GM03348 (cell line): ENCODE measurements around the gene ZNF503.

Experiments used
- DNase-seq: peaks from one replicate; pipeline ENCODE4 v3.0.0; 2012; ENCODE audit warnings: low spot score

The ZNF503 gene

DNA sequence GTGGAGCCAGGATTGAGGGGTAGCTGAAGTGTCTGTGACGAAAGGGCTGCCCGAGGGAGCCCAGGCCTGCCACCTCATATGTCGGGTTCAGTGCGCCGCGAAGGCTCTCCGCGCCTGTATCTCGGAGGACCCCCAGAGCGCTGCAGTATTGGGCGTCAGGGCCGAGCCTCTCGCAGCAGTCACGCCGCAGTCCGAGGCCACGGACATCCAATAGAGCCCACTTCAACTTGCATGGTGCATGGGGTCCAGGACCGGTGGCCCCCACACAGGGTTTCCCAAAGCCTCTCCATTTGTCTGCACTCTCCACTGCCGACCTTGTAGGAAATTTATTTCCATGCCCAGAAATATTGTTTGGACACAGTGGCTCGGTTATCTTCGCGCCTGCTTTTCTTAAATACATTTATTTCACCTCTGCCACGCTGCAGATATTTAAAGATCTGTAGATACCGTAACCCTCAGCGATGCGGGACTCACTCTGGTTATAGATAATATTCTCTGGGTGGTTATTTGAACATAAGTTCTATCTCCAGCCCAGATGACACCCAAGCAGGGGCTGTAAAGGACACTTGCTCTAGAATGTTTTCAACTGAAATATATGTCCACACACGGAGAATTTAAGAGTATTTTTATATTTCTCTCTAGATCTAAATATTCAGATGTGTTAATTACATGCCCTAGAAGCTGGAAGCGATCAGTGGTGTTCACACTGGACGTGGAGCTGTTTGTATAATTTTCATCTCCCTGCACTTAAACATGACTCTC, 5.1 kb upstream of the ZNF503 start:
- DNase-seq: no peak

DNA sequence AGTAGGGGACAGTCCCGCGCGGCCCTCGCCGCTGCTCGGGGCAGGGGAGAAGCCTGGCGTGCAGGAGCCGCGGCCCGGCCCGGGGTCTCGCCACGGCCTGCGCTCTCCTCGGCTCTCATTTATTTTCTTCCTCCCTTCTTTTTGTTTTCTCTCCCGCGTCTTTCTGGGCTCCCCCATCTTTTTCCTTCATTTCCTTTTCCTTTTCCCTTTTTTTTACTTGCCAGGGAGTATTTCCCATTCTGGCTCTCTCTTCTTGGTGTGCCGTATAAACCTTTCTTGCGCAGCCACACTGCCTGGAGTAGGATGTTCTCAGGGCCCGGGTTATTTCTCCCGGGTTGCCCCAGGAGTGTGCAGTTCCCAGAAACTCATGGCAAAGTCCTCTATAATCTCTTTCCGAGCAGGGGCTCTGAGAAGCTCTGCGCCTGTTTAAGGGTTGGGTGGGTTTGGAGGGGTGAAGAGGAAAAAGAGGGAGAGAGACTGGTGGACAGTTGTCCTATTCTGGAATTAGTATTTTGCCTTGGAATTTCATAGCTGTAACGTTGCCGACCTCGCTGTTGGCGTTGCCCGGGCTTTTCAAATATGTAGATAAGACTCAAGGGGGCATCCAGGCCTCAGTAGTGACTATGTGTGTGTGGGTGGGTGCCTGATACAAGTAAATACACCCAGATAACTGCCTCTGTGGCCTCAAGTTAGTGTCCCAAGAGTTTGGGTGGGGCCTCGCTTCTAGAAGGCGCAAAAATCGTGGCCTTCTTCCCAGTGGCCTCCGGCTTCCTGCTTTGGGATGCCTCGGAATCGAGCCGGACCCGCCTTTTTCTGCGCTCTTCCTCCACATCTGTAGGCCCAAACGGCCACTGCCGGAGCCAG, 4.3 kb upstream of the ZNF503 start:
- DNase-seq: no peak

DNA sequence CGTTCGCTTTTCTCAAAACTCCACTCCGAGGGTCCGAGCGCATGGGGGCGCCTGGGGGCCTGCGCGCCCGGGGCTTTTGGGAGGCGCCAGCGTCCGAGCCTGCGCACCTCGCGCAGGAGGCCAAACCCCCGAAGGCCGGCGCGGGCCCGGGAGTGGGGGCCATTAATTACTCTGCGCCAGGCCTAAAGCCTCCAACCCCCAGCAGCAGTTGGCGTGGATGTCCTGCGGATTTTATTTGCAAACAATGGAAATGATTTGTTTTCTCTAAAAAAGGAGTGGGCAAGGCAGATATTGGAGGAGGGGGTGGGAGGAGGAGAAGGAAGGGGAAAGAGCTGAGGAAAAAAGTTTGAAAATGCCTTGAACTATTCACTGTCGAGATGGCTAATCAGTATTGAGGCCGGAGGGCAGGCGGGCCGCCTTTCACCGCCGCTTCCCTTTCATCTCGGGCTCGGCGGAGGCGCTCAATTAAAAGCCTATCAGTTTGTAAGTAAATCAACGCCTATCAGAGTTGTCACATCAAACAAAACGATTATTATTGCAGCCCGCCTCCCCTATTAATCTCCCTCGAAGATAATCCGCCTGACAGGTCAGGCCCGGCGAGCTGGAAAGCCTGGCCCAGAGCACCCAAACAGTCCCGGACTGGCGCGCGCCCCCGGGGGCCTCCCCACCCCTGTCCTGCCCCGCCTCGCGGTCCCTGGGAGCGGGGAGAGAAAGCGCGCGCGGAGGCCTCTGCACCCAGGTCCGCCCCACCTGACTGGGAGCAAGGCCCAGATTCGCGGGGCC, 3.4 kb upstream of the ZNF503 start:
- no peak for DNase-seq

DNA sequence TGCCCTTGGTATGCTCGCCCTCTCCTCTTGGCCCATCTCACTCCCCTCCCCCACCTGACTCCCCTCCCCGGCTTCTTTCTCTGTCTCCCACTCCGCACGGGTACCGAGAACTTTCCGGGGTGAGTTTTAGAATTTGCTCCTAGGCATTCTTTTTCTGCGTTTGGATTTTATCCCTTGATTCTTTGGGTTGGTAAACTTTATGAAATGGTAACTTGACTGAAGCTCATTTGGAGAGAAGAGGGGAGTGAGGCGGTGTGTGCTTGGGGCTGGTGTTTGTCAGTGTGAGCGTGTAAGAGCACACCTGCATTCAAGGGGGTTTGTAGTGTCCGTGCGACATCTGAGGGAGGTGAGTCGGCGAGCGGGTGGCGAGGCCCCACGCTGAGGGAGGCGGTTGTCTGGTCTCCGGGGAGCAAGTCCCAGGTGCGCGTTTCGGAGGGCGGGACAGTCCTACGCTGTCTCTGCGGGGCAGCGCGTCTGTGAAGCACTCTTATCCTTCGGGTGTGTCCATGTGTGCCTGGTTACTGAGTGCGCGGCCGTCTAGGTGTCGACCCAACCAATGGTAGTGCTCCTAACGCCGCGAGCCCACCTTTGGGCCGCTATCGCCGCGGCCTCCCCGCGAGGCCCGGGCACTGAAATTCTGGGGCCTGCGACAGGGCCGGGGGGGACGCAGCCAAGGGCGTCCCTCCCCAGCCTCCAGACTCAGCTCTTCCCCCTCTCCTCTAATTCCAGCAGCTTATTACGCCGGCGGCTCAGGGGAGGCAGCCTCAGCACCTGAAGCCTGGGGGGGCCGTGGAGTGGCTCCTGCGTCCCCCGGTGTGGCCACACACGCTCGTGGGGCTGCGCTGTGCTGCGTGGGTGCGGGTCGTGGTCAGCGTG, 2.6 kb upstream of the ZNF503 start:
- no peak for DNase-seq

DNA sequence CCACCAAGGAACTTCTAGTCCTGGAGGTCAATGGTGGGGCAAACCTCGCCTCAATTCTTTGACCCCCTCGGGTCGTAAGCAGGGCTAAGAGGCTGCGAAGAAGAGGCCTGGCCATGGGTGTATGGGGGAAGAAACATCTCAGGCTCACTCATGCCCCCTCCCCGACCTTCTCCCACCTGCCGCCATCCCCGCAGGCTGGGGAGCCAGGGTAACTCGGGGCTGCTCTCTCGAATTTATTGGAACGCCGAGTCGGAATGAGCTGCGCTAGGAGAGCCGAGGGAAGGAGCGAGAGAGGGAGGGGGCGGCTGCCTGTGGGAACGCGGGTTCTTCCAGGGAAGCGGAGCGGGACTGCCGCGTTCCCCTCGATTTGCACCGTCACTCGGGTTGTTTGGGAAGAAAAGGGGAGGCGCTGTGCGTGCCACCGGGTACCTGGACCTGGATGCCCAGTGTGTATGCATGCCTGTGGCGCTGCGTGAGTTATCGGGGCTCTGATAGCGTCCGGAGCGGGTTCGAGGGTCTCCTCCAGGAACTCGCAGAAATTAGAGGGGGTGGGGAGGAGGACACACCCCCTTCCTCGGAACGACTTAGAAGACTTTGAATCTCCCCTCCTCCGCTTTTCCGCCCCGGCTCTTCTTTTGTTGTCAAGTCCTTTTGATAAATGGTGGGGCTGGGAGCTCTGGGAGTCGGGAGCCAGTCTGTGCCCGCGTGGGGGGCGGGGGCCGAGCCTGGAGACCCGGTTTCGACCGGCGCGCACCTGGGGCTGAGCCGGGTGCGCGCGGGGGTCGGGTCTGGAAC, 1.8 kb upstream of the ZNF503 start:
- DNase-seq: peak; percentile 46

DNA sequence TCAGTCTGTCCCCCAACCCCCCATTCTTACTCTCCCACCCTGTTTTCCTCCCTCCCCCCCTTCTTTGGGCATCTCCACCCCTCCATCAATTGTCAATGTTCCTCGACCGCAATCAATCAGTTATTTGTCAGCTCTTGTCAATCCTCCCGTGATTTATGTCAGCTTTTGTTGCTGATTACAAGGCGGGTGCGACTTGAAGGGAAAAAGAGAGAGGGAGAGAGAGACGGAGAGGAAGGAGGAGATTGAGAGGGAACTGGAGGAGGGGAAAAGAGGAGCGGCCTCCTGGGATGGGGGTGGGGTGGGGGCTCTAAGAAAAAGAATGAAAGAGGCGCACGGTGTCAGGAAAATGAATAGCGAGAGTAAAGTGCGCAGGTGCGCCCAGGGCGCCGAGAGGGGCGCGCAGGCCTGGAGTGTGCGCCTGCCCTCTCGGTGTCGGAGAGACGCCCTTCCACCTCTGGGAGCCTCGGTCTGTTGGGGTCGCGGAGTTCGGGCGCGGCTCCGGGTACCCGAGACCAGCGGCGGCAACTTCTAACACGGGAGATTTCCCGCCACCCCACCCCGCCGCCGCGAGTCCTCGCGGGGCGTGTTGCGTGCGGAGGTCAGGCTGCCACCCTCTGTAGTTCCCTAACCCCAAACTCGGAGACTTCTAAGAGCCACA, 1.1 kb upstream of the ZNF503 start:
- peak; percentile 35 for DNase-seq

DNA sequence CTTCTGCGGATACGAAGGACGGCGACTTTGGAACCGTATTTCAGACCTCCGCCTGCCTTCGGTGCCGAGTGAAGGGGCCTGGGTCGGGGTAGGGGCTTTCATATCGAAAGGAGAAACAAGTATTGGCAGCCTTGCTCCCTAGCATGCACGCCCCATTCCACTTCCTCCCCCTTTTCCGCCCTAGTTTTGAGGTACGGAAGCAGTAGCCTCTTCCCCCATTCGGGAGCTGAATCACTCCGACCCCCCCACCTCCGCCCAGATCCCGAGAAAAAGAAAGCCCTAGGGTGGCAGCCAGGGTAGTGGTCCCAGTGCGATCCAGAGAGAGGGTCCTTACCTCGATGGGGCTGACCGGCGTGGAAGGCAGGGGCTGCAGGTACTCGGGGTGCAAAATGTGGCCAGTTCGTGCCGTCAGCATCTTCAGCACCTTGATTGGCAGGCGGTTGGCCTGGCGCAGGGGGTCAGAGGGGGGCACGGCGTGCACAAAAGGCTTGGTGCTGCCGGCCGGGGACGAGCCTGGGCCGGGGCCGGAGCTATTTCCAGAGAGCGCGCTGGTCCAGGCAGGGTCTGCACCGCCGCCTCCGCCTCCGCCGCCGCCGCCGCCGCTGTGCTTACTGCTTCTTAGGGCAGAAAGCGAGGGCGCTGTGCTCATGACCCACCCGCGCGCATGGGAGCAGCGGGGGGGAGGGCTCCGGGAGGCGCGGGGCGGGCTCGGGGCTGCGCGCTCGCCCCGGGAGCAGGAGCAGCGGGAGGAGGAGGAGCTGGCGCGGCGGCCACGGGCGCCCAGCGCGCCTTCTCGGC, 594 bp downstream of the ZNF503 start:
- peak; percentile 86 for DNase-seq

DNA sequence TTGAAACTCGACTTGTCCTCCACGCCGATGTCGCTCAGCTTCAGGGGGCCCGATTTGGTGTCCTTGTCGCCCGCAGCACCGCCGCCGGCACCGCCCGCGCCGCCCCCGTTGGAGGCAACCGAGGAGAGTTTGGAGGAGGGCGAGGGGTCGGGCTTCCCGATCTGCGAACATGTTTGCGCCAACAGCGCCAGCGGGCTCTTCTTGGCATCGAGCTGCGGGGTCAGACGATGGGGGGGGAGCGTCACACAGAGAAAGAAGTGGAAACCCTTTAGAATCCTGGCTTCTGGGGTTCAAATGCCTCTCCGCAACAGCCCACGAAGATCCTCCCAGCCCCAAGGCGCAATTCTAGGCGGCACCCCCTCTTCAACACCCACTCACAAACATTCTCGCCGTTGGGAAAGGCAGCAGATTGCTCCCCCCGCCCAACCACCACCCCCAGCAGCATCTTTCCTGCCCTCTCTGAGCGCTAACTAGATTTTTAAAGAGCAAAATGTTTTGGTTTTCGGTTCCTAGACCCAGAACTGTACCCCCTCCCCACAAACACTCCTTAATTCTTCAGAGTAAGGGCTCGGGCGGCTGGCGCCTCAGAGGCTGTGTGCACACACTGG, 1.3 kb downstream of the ZNF503 start:
- peak; percentile 64 for DNase-seq

DNA sequence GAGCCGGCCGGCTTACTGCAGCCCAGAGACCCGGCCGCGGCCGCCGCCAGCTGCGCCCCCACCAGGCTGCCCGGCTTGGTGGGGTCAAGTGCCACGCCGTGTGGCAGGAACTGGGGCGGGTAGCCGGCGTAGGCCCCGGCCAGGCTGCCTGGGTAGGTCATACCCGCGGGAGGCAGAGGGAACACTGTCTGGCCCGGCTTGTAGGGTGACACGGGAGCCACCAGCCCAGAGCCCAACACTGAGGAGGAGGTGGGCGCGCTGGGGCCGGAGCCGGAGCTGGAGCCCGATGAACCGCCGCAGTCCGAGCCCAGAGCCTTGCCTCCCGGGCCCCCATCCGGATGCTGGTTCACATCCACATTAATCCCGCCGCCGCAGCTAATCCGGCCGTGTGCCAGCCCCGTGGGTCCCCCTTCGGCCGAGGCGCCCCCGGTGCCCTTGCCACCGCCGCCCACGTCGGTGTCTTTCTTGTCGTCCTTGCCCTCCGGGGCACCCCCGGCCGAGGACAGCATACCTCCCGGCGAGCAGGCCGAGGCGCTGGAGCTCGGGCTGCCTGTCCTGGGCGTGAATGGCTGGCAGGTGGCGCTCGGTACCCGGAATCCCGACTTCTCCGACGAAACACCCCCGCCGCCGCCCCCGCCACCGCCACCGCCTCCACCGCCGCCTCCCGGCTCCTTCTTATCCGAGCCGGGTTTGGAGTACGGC, 2.0 kb downstream of the ZNF503 start:
- peak; percentile 84 for DNase-seq

DNA sequence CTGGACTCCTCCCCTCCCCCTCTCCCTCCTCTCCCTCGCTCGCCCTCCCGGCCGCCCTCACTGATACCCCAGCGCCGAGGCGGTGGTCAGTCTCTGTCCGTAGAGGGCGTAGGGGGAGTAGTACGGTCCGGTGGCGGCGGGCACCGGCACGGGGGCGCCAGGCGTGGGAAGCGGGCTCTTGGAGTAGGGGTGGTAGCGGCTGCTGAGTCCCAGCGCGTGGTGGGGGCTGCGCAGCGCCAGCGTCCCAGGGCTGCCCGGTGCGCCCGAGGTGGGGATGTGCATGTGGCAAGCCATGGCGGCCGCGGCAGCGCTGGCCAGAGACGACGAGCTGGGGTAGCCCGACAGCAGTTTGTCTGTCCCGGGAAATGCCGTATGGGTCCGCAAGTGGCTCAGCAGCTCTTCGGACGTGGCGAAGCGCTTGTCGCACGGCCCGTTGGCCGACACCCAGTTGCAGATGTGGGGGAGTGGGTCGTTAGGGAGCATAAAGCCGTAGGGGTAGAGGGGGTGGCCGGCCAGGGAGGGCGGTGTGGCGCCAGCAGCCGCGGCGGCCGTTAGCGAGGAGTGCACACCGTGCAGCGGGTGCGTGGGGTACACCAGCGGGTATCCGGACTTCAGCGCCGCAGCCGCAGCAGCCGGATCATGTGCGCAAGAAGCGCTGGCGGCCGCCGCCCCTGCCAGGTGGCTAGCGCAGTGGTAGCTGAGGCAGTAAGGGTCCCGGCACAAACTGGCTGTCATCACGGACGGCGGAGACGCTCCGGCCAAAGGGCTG, 2.7 kb downstream of the ZNF503 start:
- peak; percentile 62 for DNase-seq

DNA sequence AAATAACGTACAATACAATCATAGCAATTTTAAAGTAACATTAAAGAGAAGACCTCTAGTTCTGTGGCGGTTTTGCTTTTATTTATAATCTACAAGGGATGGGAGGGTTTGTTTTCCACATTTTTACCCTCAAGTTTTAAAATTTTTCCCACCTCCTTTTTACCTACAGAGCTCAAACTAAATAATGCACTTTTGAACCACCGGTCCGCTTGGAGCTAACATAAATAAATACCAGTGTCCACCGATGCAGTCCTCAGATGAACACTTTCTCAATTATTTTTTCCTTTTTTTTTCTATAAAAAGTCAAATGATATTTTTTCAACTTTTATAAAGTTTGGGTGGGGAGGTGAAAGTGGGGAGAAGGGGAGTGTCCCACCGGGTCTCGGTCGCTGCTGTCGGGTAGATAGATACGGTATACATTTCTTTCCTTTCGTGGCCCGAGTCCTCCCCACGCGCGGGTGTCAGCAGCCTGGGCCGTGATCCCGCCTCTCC, 3.3 kb downstream of the ZNF503 start:
- no peak for DNase-seq

DNA sequence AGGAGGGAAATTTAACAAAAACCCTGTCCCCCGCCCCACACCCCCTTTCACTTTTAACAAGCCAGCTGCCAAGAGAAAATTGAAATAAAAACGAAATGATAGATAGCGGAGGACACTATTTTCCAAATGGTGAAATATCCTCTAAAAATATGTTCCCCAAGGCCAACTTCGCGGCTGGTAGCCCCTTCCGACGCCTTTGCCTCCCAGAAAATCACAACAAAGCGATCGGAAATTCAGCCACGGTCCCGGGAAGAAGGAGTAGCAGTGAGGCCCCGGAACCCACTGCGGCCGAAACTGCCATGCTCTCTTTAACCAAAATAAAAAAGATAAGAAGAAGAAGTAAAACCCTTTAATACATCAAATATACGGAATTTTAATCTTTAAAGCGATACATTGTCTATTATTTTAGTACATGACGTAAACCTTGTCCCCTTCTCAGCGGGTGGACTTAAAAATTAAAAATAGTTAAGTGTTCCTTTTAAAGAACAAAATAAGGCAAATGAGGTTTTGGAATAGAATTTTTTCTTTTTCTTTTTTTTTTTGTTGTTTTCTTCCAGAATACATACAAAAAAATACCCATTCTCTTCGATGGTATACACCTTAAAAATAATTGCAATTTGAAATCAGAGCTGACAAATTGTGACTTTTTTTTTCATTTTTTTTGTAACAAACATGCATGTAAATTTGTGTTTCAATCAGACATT, 3.9 kb downstream of the ZNF503 start:
- peak; percentile 36 for DNase-seq

DNA sequence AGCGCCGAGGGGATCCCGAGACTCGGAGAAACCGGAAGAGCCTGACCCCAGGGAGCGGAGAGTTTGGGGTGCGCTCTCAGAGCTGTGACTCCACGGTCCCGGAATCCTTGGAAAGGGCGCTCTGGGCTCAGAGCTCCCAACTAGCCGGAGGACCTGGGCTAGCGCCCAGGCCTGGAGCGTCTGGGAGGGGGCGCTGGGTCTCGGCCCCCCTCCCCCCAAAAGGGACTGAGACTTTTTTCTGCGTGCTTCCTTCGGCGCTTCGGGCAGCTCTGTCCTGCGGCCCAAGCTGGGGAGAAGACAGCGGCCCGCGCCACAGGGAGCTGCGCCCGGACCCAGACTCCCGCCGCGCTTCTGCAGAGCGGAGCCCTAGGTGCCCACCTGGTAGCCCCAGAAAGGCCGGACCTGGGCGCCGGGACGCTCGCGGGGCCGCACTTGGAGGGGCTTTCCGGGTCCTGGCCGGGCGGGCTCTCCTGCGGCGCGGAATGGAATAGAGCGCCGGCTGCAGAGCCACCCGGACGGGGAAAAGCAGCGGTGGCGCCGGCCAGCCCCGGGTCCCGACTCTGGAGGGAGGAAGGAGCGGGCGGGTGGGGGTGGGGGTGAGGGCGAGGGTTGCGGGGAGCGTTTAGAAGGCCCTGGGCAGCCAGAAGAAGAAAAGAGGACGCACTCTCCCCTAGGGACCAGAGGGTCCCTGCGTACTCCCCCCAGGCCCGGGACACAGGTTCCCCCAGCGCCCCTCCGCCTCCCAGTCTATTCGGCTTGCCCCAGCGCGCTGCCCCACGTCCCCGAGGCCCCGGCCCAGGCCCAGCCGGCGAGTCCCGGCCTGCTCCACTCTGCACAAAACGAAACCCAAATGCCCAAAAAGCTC, 4.7 kb downstream of the ZNF503 start:
- peak; percentile 74 for DNase-seq

DNA sequence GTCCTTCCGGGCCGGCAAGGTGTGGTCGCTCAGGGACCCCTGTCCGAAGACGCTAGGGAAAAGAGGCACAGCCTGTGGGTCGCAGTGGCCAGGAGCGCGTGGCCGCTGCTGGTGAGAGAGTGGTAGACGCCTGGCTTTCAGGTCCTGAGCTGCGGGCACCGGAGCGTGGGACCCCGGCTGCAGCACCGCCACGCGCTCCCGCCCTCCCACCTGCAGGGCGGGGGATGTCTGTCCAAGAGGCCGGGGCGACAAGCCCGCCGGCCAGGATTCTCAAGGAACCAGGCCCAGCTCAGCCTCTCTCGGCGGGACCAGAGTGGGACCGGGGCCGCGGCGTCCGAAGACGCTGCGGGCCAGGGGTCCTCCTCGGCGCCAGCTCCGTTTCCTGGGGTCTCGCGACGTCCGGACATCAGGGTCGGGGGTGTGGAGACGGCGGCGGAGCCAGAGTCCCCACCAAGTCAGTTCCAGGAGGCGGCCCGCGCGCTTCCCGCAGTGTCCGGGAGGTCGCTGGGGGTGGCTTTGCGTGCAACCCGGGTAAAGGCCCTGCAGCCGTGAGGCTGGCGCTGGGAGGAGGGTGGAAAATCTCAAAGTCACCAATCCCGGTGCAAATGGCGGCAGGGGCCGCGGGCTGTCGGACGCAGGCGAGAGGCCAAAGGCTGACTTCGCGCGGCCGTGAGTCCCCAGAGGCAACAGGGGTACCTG, 5.5 kb downstream of the ZNF503 start:
- peak; percentile 35 for DNase-seq
